Keratinocyte (primary cell): ENCODE data around the gene TSHZ2. TPM values are rescaled to one million over a fixed set of nuclear protein-coding genes. Genes with fewer than 3 reads are reported as not detected.

Experiments
- DNase-seq: peaks from one replicate; pipeline ENCODE4 v3.0.0-alpha.2; 2011; ENCODE audit warnings: low read depth, missing footprints, low spot score
- FAIRE-seq: peaks from 2 replicates; lab custom pipeline; 2011; peaks lifted over from hg19 to GRCh38; lab: Jason Lieb, UNC
- H2AFZ ChIP-seq: 2 replicates; pipeline ENCODE4 v1.6.0; 2012; ENCODE audit warnings: low read length, control low read depth, inconsistent platforms; ENCODE audit not compliant: control insufficient read depth
- H3K27ac ChIP-seq: 2 replicates; pipeline ENCODE4 v1.5.1; 2011; ENCODE audit warnings: low read length; ENCODE audit not compliant: control insufficient read depth, insufficient read depth
- H3K27me3 ChIP-seq: 3 replicates; pipeline ENCODE4 v1.6.0; 2011; ENCODE audit warnings: low read length; ENCODE audit not compliant: control insufficient read depth, insufficient read depth; ENCODE audit errors: extremely low read depth
- H3K36me3 ChIP-seq, 2 experiments: 2 replicates in 1 of 2; 3 replicates in 1 of 2; pipeline ENCODE4 v1.5.1; 2011; ENCODE audit warnings: low read length in 2 of 2, mild to moderate bottlenecking in 1 of 2; ENCODE audit not compliant: control insufficient read depth in 2 of 2, insufficient read depth in 2 of 2; ENCODE audit errors: extremely low read depth in 1 of 2
- H3K4me1 ChIP-seq: 3 replicates; pipeline ENCODE4 v1.5.1; 2011; ENCODE audit warnings: low read length; ENCODE audit not compliant: control insufficient read depth, insufficient read depth; ENCODE audit errors: extremely low read depth
- H3K4me2 ChIP-seq: 3 replicates; pipeline ENCODE4 v1.6.0; 2011; ENCODE audit warnings: low read depth, low read length; ENCODE audit not compliant: control insufficient read depth, insufficient read depth; ENCODE audit errors: extremely low read depth
- H3K4me3 ChIP-seq, 3 experiments: fragments of 200-600 bp in 1 of 3; sonication (generic) in 1 of 3; 2 replicates in 2 of 3; 3 replicates in 1 of 3; pipeline ENCODE4 v1.5.1; 2011 to 2016; ENCODE audit warnings: low read length in 3 of 3, mild to moderate bottlenecking in 3 of 3, control low read depth in 2 of 3, inconsistent platforms in 1 of 3, low read depth in 1 of 3, mixed read lengths in 1 of 3, mixed run types in 1 of 3, moderate library complexity in 1 of 3; ENCODE audit not compliant: control insufficient read depth in 2 of 3, insufficient read depth in 2 of 3; ENCODE audit errors: extremely low read depth in 1 of 3
- H3K79me2 ChIP-seq: 2 replicates; pipeline ENCODE4 v1.6.0; 2012; ENCODE audit warnings: low read length; ENCODE audit not compliant: control insufficient read depth, insufficient read depth
- H3K9ac ChIP-seq: 3 replicates; pipeline ENCODE4 v1.6.0; 2011; ENCODE audit warnings: low read length; ENCODE audit not compliant: control insufficient read depth, insufficient read depth; ENCODE audit errors: extremely low read depth
- H3K9me1 ChIP-seq: 3 replicates; pipeline ENCODE4 v1.6.0; 2011; ENCODE audit warnings: low read length; ENCODE audit not compliant: control insufficient read depth, insufficient read depth; ENCODE audit errors: extremely low read depth
- H3K9me3 ChIP-seq: 2 replicates; pipeline ENCODE4 v1.5.1; 2012; ENCODE audit warnings: low read depth, low read length; ENCODE audit not compliant: control insufficient read depth
- H4K20me1 ChIP-seq: 3 replicates; pipeline ENCODE4 v1.6.0; 2011; ENCODE audit warnings: low read length; ENCODE audit not compliant: control insufficient read depth, insufficient read depth; ENCODE audit errors: extremely low read depth
- EZH2 ChIP-seq: IDR thresholded peaks from one replicate; pipeline ENCODE4 v1.6.1; 2012; ENCODE audit warnings: inconsistent platforms, mild to moderate bottlenecking, low read length, moderate library complexity
- dilution Hi-C: fragments of 300-500 bp; cut with MboI; formaldehyde crosslinking; loops from one replicate; pipeline ENCODE4 v1.7.0; 2020; ENCODE audit warnings: low sequenced_read_pairs; ENCODE audit not compliant: extremely low pct_ligation_motif_present
- polyA plus RNA-seq, 5 experiments: library from polyadenylated mRNA; depleted of rRNA in 3 of 5; stranded (reverse) in 3 of 5; stranded (forward) in 1 of 5; unstranded in 1 of 5; fragments of >200 nt; gene quantifications; 1 replicate in 1 of 5; 2 replicates in 3 of 5; 3 replicates in 1 of 5; pipeline versions ENCODE4 v1.2.1 to v1.2.3, GENCODE V29; 2011 to 2012; ENCODE audit warnings: missing spikeins in 2 of 5, low read depth in 1 of 5, low replicate concordance in 1 of 5
- TF ChIP-seq, protein P1 (sequence below), 3 experiments: IDR thresholded peaks in 1 of 3; conservative IDR thresholded peaks in 1 of 3; optimal IDR thresholded peaks in 1 of 3; 2 replicates in 2 of 3; 3 replicates in 1 of 3; pipeline versions ENCODE3 to v1.5.1; 2011; ENCODE audit warnings: low read length in 3 of 3, mild to moderate bottlenecking in 3 of 3, moderate library complexity in 2 of 3, control low read depth in 1 of 3, inconsistent platforms in 1 of 3; ENCODE audit not compliant: insufficient read depth in 2 of 3; ENCODE audit errors: extremely low read depth in 1 of 3

The TSHZ2 gene
- polyA plus RNA-seq, 1 donor (not counting 4 experiments of a cell fraction or from before 2014, with no cell fraction given), result 1.1 TPM

- no peak for DNase-seq
- TF ChIP-seq, protein P1, sequence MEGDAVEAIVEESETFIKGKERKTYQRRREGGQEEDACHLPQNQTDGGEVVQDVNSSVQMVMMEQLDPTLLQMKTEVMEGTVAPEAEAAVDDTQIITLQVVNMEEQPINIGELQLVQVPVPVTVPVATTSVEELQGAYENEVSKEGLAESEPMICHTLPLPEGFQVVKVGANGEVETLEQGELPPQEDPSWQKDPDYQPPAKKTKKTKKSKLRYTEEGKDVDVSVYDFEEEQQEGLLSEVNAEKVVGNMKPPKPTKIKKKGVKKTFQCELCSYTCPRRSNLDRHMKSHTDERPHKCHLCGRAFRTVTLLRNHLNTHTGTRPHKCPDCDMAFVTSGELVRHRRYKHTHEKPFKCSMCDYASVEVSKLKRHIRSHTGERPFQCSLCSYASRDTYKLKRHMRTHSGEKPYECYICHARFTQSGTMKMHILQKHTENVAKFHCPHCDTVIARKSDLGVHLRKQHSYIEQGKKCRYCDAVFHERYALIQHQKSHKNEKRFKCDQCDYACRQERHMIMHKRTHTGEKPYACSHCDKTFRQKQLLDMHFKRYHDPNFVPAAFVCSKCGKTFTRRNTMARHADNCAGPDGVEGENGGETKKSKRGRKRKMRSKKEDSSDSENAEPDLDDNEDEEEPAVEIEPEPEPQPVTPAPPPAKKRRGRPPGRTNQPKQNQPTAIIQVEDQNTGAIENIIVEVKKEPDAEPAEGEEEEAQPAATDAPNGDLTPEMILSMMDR (optimal IDR thresholded peaks at IDR 0.05 in 1 of 3, IDR thresholded peaks at IDR 0.05 in 1 of 3, conservative IDR thresholded peaks at IDR 0.05 in 1 of 3; ENCODE audit: extremely low read depth in 1 of 3, insufficient read depth in 2 of 3, low read length in 3 of 3), result no peak
- no peak for TF ChIP-seq EZH2
- H3K27ac ChIP-seq, result no peak overlapping the region
- H3K4me2 ChIP-seq, result no peak overlapping the region
- peaks cover 1% of the 10 kb centered on the region for H3K4me1 ChIP-seq
- no peaks in the 10 kb centered on the region for H3K27me3 ChIP-seq
- H3K4me3 ChIP-seq, result no peak overlapping the region
- H4K20me1 ChIP-seq, result no peaks in the 10 kb centered on the region
- dilution Hi-C loops, result no loop called here
- H3K79me2 ChIP-seq, result no peaks in the 10 kb centered on the region
- FAIRE-seq, result no peak
- H3K9ac ChIP-seq, result no peak overlapping the region
- H2AFZ ChIP-seq, result no peak overlapping the region
- no peaks in the 10 kb centered on the region for H3K36me3 ChIP-seq
- H3K9me3 ChIP-seq, result no peaks in the 10 kb centered on the region
- H3K9me1 ChIP-seq, result no peaks in the 10 kb centered on the region
Measured at GRCh38 chr20:53027089-53027488, 54.9 kb downstream of the TSHZ2 start.

DNA sequence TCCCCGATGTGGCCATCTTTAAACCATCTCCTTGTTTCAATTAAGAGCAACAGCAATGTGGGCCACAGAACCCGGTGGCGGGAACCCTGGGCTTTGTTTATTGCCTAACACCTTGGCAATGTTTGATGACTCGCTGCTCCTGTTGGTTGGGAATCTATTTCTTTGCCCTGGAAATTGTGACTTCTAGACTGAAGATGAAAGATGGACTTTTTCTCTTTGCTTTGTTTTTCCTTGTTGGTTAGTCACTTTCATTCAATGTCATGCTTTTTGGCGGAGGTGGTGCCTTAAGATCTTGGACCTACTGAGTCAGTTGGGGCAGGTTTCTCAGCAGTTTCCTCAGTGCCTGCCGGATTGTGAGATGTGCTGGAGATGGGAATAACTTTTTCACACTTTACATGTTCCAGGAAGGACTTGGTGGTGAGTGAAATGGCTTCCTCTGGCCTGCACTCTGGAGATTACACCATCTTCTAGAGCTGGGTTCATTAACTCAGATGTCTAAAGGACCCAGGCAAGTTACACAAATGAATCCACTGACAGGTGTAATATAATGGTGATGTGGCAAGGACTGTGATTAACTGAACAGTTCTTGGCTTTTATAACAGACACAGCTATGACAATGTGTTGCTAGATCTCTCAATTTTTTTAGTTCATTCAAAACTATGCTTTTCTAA is 56.3 kb downstream of the TSHZ2 start:
- dilution Hi-C loops, result no loop called here
- no peak for DNase-seq
- Histone ChIP-seq H2AFZ (no peak overlapping the region), H3K9me1 (no peaks in the 10 kb centered on the region), H3K4me1 (no peaks in the 10 kb centered on the region), H4K20me1 (no peaks in the 10 kb centered on the region), H3K79me2 (no peaks in the 10 kb centered on the region), H3K9me3 (no peaks in the 10 kb centered on the region), H3K27me3 (no peaks in the 10 kb centered on the region), H3K4me3 (no peak overlapping the region), H3K27ac (no peak overlapping the region), H3K4me2 (no peak overlapping the region), H3K9ac (no peak overlapping the region), H3K36me3 (no peaks in the 10 kb centered on the region)
- no peak for FAIRE-seq
- TF ChIP-seq EZH2, result no peak
- TF ChIP-seq, protein P1 (optimal IDR thresholded peaks at IDR 0.05 in 1 of 3, IDR thresholded peaks at IDR 0.05 in 1 of 3, conservative IDR thresholded peaks at IDR 0.05 in 1 of 3; ENCODE audit: extremely low read depth in 1 of 3, insufficient read depth in 2 of 3, low read length in 3 of 3), result no peak
